Neural progenitor cell (in vitro differentiated cells): Measurements from ENCODE around the gene CBL. TPM values are rescaled to one million over a fixed set of nuclear protein-coding genes. Genes with fewer than 3 reads are reported as not detected.

ENCODE experiments used
- DNase-seq: peaks from one replicate; pipeline ENCODE4 v3.0.0-alpha.2; 2016; ENCODE audit warnings: low spot score
- H2AFZ ChIP-seq: fragments of 200-600 bp; sonication (generic); replicated peaks from 2 replicates; pipeline ENCODE4 v1.6.1; 2016; ENCODE audit warnings: antibody characterized with exemption
- H3F3A ChIP-seq: fragments of 200-600 bp; sonication (generic); 2 replicates; pipeline ENCODE4 v1.6.1; 2016; ENCODE audit warnings: antibody characterized with exemption, low read depth
- H3K27ac ChIP-seq: fragments of 200-600 bp; sonication (generic); 2 replicates; pipeline ENCODE4 v1.5.1; 2016; ENCODE audit warnings: mild to moderate bottlenecking
- H3K27me3 ChIP-seq: fragments of 200-600 bp; sonication (generic); 2 replicates; pipeline ENCODE4 v1.6.1; 2016; ENCODE audit warnings: mild to moderate bottlenecking, moderate library complexity
- H3K36me3 ChIP-seq: fragments of 200-600 bp; sonication (generic); 2 replicates; pipeline ENCODE4 v1.5.1; 2016
- H3K4me1 ChIP-seq: fragments of 200-600 bp; sonication (generic); 2 replicates; pipeline ENCODE4 v1.6.1; 2016; ENCODE audit warnings: mixed run types
- H3K4me2 ChIP-seq: fragments of 200-600 bp; sonication (generic); 2 replicates; pipeline ENCODE4 v1.6.1; 2016
- H3K4me3 ChIP-seq: fragments of 200-600 bp; sonication (generic); 2 replicates; pipeline ENCODE4 v1.5.1; 2016
- H3K79me2 ChIP-seq: fragments of 200-600 bp; sonication (generic); 2 replicates; pipeline ENCODE4 v1.6.1; 2016; ENCODE audit warnings: low read depth
- H3K9ac ChIP-seq: fragments of 200-600 bp; sonication (generic); 2 replicates; pipeline ENCODE4 v1.6.1; 2016
- H3K9me3 ChIP-seq: fragments of 200-600 bp; sonication (generic); 2 replicates; pipeline ENCODE4 v1.5.1; 2016; ENCODE audit warnings: low read depth
- H4K20me1 ChIP-seq: fragments of 200-600 bp; sonication (generic); 2 replicates; pipeline ENCODE4 v1.6.1; 2016; ENCODE audit warnings: low read depth
- H3K27ac Mint-ChIP-seq: 3 replicates; pipeline ENCODE4 v1.8.0; 2021; ENCODE audit warnings: mixed read lengths
- H3K27me3 Mint-ChIP-seq: 2 replicates; pipeline ENCODE4 v1.8.0; 2022; ENCODE audit warnings: low read depth, mild to moderate bottlenecking, inconsistent platforms, moderate library complexity, mixed read lengths; ENCODE audit not compliant: insufficient read depth
- H3K36me3 Mint-ChIP-seq: 3 replicates; pipeline ENCODE4 v1.8.0; 2021; ENCODE audit warnings: mixed read lengths
- H3K4me1 Mint-ChIP-seq: 3 replicates; pipeline ENCODE4 v1.8.0; 2021; ENCODE audit warnings: mixed read lengths
- H3K4me3 Mint-ChIP-seq: 3 replicates; pipeline ENCODE4 v1.8.0; 2021; ENCODE audit warnings: mild to moderate bottlenecking, moderate library complexity, mixed read lengths
- H3K9me3 Mint-ChIP-seq: 3 replicates; pipeline ENCODE4 v1.8.0; 2020; ENCODE audit warnings: mixed read lengths
- CTCF ChIP-seq: fragments of 200-600 bp; sonication (generic); IDR thresholded peaks from 2 replicates; pipeline ENCODE4 v1.5.1; 2017; ENCODE audit warnings: antibody characterized with exemption, mild to moderate bottlenecking
- EZH2 ChIP-seq: fragments of 200-600 bp; sonication (generic); IDR thresholded peaks from 2 replicates; pipeline ENCODE4 v1.6.1; 2017; ENCODE audit warnings: antibody characterized with exemption, mild to moderate bottlenecking, moderate library complexity
- EZH2phosphoT487 ChIP-seq: fragments of 200-600 bp; sonication (generic); IDR thresholded peaks from 2 replicates; pipeline ENCODE4 v1.6.1; 2017; ENCODE audit warnings: antibody characterized with exemption
- total RNA-seq: library from RNA; depleted of rRNA; stranded (reverse); fragments of >200 nt; gene quantifications from 2 replicates; pipeline ENCODE4 v1.2.3, GENCODE V29; 2015; ENCODE audit warnings: low replicate concordance

Gene CBL
- 20.7 and 20.8 TPM in 2 replicates for total RNA-seq

GRCh38 chr11:119205574-119206510 lies at the start of gene CBL:
Gene CBL (plus strand): TSS chr11:119206339. CDS start chr11:119206418, 79 bp downstream.
- peaks cover 42% of the 10 kb centered on the region for H3K79me2 ChIP-seq
- H3K9me3 ChIP-seq = no peaks in the 10 kb centered on the region
- H3K9me3 Mint-ChIP-seq = no peaks in the 10 kb centered on the region
- H3K27me3 Mint-ChIP-seq = peaks cover 5% of the 10 kb centered on the region
- peaks cover 26% of the 10 kb centered on the region for H3K4me1 Mint-ChIP-seq
- H3K36me3 Mint-ChIP-seq = peaks cover 1% of the 10 kb centered on the region
- H3K36me3 ChIP-seq = no peaks in the 10 kb centered on the region
- H3K27ac Mint-ChIP-seq = peak within 1 kb of the TSS; percentile 78
- H2AFZ ChIP-seq = peak within 1 kb of the TSS; percentile 83
- H4K20me1 ChIP-seq = peaks cover 32% of the 10 kb centered on the region
- H3K27ac ChIP-seq = peak within 1 kb of the TSS; percentile 74
- H3K27me3 ChIP-seq = no peaks in the 10 kb centered on the region
- H3K4me2 ChIP-seq = peak within 1 kb of the TSS; percentile 87
- peak; percentile 96 for DNase-seq
- peaks cover 17% of the 10 kb centered on the region for H3F3A ChIP-seq
- H3K4me3 ChIP-seq = peak within 1 kb of the TSS; percentile 99
- no peak for TF ChIP-seq EZH2phosphoT487
- TF ChIP-seq EZH2 = no peak
- peak; percentile 85 for TF ChIP-seq CTCF
- H3K4me1 ChIP-seq = peaks cover 12% of the 10 kb centered on the region
- peak within 1 kb of the TSS; percentile 54 for H3K9ac ChIP-seq
- peak within 1 kb of the TSS; percentile 98 for H3K4me3 Mint-ChIP-seq

GRCh38 chr11:119156496-119156895 lies 49.6 kb upstream of the CBL start:
- Histone ChIP-seq H3K27ac (no peak overlapping the region), H3K4me3 (no peak overlapping the region), H3K79me2 (no peaks in the 10 kb centered on the region), H2AFZ (no peak overlapping the region), H3K9ac (no peak overlapping the region), H3K36me3 (no peaks in the 10 kb centered on the region), H3K4me1 (no peaks in the 10 kb centered on the region), H3K27me3 (peaks cover 9% of the 10 kb centered on the region), H3K9me3 (no peaks in the 10 kb centered on the region), H3K4me2 (no peak overlapping the region), H3F3A (peaks cover under 1% of the 10 kb centered on the region), H4K20me1 (no peaks in the 10 kb centered on the region)
- Mint-ChIP-seq H3K4me1 (peaks cover 3% of the 10 kb centered on the region), H3K27me3 (peaks cover 22% of the 10 kb centered on the region), H3K9me3 (no peaks in the 10 kb centered on the region), H3K36me3 (no peaks in the 10 kb centered on the region), H3K4me3 (no peak overlapping the region), H3K27ac (no peak overlapping the region)
- no peak for TF ChIP-seq EZH2
- no peak for TF ChIP-seq CTCF
- TF ChIP-seq EZH2phosphoT487 = no peak
- DNase-seq = no peak

- H3K4me3 ChIP-seq = no peak overlapping the region
- no peak overlapping the region for H2AFZ ChIP-seq
- no peaks in the 10 kb centered on the region for H3F3A ChIP-seq
- peaks cover 3% of the 10 kb centered on the region for H3K27me3 ChIP-seq
- H3K36me3 ChIP-seq = no peaks in the 10 kb centered on the region
- no peaks in the 10 kb centered on the region for H4K20me1 ChIP-seq
- Mint-ChIP-seq H3K9me3 (no peaks in the 10 kb centered on the region), H3K4me3 (no peak overlapping the region), H3K36me3 (no peaks in the 10 kb centered on the region), H3K4me1 (peaks cover 3% of the 10 kb centered on the region), H3K27ac (no peak overlapping the region), H3K27me3 (peaks cover 18% of the 10 kb centered on the region)
- H3K27ac ChIP-seq = no peak overlapping the region
- no peaks in the 10 kb centered on the region for H3K9me3 ChIP-seq
- no peaks in the 10 kb centered on the region for H3K4me1 ChIP-seq
- H3K4me2 ChIP-seq = no peak overlapping the region
- H3K9ac ChIP-seq = no peak overlapping the region
- TF ChIP-seq CTCF (no peak), EZH2phosphoT487 (no peak), EZH2 (no peak)
- no peak for DNase-seq
- H3K79me2 ChIP-seq = no peaks in the 10 kb centered on the region
Measured at GRCh38 chr11:119157063-119157462, 49.1 kb upstream of the CBL start.
